H1 (cell line): ENCODE measurements around the gene IGFBP6.

Source experiments
- CHD2 ChIP-seq: IDR thresholded peaks from 2 replicates; pipeline ENCODE4 v1.6.1; 2012; ENCODE audit warnings: low read length, improper control_type of control experiment
- JUND ChIP-seq: IDR thresholded peaks from 2 replicates; pipeline ENCODE4 v1.6.1; 2011; ENCODE audit warnings: mild to moderate bottlenecking, improper control_type of control experiment, low read length
- MAFK ChIP-seq: IDR thresholded peaks from 2 replicates; pipeline ENCODE4 v1.6.1; 2012; ENCODE audit warnings: low read depth, mild to moderate bottlenecking, improper control_type of control experiment, low read length
- POLR2A ChIP-seq, 2 experiments: IDR thresholded peaks; 1 replicate in 1 of 2; 2 replicates in 1 of 2; pipeline ENCODE4 v1.6.1; 2011; ENCODE audit warnings: low read depth in 2 of 2, low read length in 2 of 2, mild to moderate bottlenecking in 2 of 2; ENCODE audit errors: control extremely low read depth in 1 of 2
- POU5F1 ChIP-seq: IDR thresholded peaks from 2 replicates; pipeline ENCODE4 v1.6.1; 2011; ENCODE audit warnings: low read depth, mild to moderate bottlenecking, low read length, moderate library complexity
- TAF1 ChIP-seq: IDR thresholded peaks from 2 replicates; pipeline ENCODE4 v1.6.1; 2011; ENCODE audit warnings: mild to moderate bottlenecking, low read depth, low read length
- TF ChIP-seq, protein P1 (sequence below), 3 experiments: IDR thresholded peaks; 1 replicate in 2 of 3; 2 replicates in 1 of 3; pipeline versions ENCODE4 v1.5.1 to v1.6.1; 2011; ENCODE audit warnings: low read length in 3 of 3, mild to moderate bottlenecking in 3 of 3, inconsistent platforms in 2 of 3, low read depth in 1 of 3, moderate library complexity in 1 of 3; ENCODE audit not compliant: insufficient read depth in 1 of 3; ENCODE audit errors: control extremely low read depth in 1 of 3

DNA sequence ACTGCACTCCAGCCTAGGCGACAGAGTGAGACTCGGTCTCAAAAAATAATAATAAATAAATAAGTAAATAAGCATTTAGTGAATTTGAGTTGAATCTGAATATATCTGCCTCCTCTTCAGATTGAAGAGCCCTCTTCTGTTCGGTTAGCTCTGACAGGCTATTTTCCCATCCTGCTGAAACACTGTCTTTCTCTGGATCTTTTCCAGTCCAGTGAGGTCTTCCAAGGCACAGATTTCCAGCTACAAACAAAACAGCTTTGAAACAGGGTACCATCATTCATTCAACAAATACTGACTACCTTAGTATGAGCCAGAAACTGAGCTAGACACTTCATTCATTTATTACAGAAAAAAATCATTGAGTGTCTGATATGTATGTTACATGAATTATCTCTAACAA, 11.1 kb upstream of the IGFBP6 start:
- TF ChIP-seq CHD2 (no peak), TAF1 (no peak), JUND (no peak), POU5F1 (no peak), MAFK (no peak), POLR2A (IDR thresholded peaks at IDR 0.05; ENCODE audit: control extremely low read depth in 1 of 2, low read depth in 2 of 2, low read length in 2 of 2) (no peak)
- TF ChIP-seq, protein P1, sequence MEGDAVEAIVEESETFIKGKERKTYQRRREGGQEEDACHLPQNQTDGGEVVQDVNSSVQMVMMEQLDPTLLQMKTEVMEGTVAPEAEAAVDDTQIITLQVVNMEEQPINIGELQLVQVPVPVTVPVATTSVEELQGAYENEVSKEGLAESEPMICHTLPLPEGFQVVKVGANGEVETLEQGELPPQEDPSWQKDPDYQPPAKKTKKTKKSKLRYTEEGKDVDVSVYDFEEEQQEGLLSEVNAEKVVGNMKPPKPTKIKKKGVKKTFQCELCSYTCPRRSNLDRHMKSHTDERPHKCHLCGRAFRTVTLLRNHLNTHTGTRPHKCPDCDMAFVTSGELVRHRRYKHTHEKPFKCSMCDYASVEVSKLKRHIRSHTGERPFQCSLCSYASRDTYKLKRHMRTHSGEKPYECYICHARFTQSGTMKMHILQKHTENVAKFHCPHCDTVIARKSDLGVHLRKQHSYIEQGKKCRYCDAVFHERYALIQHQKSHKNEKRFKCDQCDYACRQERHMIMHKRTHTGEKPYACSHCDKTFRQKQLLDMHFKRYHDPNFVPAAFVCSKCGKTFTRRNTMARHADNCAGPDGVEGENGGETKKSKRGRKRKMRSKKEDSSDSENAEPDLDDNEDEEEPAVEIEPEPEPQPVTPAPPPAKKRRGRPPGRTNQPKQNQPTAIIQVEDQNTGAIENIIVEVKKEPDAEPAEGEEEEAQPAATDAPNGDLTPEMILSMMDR (IDR thresholded peaks at IDR 0.05; ENCODE audit: control extremely low read depth in 1 of 3, insufficient read depth in 1 of 3, low read depth in 1 of 3, low read length in 3 of 3): no peak
